Omental fat pad (tissue), 4 donors: ENCODE measurements around the gene PRRT4. TPM values are rescaled to one million over a fixed set of nuclear protein-coding genes. Genes with fewer than 3 reads are reported as not detected.

Experiments
- ATAC-seq: fragments of 150-250 bp; one replicate; pipeline ENCODE4 v1.9.1; 2016; ENCODE audit warnings: mild to moderate bottlenecking, moderate library complexity; ENCODE audit not compliant: low FRiP score
- DNase-seq: peaks from one replicate; pipeline ENCODE4 v3.0.0-alpha.2; 2019; ENCODE audit warnings: low spot score
- total RNA-seq, 4 donors: library from RNA; depleted of rRNA; stranded (reverse); fragments of >200 nt; gene quantifications; one replicate each; pipeline ENCODE4 v1.1.0, GENCODE V29; 2016
- TF ChIP-seq, protein P1 (sequence below), 3 donors: fragments of 450-650 bp; IDR thresholded peaks; one replicate each; pipeline ENCODE4 v1.5.1; 2016 to 2017; ENCODE audit warnings: antibody characterized with exemption in 3 of 3, mild to moderate bottlenecking in 3 of 3, moderate library complexity in 2 of 3

Gene PRRT4
- total RNA-seq: 10 to 100 TPM in 1 of 4 donors, 1 to 10 TPM in 3; 3.5 to 21.1 (median 5.8) TPM

DNA sequence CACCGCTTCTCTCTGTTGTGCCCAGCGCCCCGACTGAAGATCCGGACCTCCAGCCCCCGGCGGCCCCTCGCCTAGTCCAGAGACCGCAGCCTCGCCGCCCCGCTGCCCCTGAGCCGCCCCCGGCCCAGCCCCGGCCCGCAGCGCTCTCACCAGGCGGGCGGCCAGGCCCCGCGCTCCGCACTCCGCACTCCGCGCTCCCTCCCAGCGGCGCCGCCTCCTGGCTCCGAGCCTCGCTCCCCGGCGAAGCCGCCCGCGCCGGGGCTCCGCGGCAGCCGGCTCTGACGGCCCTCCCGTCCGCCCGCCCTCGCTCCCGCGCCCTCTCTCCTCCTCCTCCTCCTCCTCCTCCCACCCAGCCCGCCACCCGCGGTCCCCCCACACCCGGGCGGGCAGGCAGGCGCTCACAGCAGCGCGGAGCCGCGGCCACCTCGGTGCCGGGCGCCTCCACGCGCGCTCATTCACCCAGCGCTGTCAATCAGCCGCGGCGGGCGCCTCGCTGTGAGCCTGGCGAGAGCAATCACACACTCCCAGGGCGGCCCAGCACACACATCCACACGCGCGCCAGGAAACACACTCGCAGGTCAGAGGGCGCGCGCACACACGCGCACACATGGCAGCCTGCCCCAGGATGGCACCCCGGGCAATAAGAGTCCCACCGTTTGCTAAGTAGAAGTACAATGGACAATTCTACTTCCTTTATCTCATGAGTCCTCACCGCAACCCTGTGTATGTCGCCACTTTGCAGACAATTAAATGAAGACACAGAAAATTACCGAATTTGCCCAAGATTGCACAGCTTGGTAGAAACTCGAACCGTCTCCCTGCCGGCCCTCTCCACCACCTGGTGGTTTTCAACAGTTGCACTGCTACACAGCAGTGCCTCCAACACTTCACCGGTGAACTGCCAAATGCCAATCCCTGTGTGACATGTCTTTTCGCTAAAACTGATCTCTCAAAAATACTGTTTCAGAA lies at the start of gene PRRT4:
Gene PRRT4, minus strand, starts transcription at position 280 of the 969 bp plus-strand sequence.
- DNase-seq: no peak
- TF ChIP-seq, protein P1, sequence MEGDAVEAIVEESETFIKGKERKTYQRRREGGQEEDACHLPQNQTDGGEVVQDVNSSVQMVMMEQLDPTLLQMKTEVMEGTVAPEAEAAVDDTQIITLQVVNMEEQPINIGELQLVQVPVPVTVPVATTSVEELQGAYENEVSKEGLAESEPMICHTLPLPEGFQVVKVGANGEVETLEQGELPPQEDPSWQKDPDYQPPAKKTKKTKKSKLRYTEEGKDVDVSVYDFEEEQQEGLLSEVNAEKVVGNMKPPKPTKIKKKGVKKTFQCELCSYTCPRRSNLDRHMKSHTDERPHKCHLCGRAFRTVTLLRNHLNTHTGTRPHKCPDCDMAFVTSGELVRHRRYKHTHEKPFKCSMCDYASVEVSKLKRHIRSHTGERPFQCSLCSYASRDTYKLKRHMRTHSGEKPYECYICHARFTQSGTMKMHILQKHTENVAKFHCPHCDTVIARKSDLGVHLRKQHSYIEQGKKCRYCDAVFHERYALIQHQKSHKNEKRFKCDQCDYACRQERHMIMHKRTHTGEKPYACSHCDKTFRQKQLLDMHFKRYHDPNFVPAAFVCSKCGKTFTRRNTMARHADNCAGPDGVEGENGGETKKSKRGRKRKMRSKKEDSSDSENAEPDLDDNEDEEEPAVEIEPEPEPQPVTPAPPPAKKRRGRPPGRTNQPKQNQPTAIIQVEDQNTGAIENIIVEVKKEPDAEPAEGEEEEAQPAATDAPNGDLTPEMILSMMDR (IDR thresholded peaks at IDR 0.05): no peak
- ATAC-seq: peak; percentile 87

GRCh38 chr7:128410451-128410753 lies 48.9 kb upstream of the PRRT4 start:
- TF ChIP-seq, protein P1 (IDR thresholded peaks at IDR 0.05): no peak
- DNase-seq (no peak), ATAC-seq (no peak)

DNA sequence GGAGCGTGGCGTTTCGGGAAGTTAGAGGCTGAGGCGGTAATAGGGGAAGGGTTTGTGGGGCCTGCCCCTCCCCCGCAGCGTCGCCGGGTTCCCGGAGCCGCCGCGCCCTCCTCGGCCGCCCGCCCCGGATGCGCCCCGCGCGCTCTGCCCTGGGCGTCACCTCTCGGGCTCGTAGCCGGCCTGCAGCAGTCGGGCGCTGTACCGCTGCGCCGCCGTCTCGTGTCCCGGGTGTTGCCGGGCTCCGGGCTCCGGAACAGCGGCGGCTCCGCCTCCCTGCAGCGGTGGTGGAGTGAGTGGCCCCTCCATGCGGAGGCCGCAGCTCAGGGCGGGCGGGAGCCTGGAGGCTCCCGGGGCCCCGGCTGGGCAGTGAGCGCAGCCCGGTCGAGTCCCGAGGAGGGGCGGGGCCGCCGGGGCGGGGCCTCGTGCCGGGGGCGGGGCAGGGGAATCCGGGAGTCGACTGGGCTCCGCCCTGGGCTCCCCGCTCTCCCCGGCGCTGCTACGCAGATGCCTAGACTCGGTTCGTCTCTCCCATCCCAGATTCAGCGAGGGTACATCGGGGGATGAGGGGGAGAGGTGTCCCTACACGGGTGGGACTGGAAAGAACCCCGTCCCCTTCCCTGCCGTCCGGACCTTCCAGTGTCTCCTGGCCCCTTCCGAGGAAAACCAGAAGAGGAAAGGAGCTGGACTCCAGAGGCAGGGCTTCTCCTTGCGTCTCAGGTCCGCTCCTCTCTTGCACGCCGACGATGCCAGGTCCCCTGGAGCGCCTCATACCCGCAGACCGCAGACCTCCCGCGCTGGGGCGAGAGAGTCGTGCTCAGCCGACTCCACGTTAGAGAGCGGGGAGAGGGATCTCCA lies 48.3 kb upstream of the PRRT4 start, which contains the start of gene IMPDH1:
Gene IMPDH1, minus strand, starts transcription at position 387 of the 855 bp plus-strand sequence. Its CDS starts 81 bp downstream, at position 306.
- peak; percentile 95 for ATAC-seq
- TF ChIP-seq, protein P1 (IDR thresholded peaks at IDR 0.05): no peak
- DNase-seq: peak; percentile 73

DNA sequence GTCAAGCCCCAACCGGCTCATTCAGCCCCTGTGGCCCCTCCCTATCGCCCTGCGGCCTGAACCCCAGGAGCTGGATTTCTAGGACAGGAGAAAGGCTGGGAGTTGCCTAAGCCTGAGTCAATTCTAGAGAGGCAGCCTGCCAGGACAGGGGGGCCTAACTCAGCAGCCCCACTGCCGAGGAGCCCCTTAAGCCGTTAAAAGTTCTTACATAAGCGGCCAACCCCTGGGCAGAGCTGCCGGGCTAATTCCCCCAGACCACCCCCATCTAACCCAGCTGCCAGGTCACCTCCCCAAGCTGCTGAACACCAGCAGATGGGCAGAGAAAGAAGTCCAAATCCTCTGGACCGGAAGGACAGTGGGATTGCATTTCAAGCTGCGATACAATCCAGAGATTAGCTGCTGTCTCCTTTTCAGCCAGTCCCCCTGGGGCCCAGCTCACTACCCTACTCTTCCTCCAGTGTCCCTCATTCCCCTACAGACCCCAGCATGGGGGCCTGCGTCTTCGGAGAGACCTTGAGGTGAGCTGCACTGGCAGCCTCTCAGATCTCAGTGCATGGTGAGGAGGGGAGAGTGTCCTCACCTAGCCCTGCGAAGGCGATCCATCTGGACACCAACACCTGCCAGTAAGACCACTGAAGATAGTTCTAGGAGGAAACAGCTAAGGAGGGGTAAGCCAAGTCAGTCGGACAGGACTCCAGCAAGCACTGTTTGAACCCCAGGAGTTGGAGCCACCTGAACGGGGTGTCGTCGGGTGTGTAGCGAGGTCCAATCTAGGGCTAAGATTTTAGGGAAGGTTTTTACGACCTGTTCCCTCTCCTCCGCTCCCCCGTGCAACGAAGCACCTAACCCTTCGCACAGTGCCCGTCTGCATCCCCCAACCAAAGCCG lies 47.5 kb upstream of the PRRT4 start:
- no peak for ATAC-seq
- DNase-seq: peak; percentile 24
- TF ChIP-seq, protein P1 (IDR thresholded peaks at IDR 0.05): no peak

DNA sequence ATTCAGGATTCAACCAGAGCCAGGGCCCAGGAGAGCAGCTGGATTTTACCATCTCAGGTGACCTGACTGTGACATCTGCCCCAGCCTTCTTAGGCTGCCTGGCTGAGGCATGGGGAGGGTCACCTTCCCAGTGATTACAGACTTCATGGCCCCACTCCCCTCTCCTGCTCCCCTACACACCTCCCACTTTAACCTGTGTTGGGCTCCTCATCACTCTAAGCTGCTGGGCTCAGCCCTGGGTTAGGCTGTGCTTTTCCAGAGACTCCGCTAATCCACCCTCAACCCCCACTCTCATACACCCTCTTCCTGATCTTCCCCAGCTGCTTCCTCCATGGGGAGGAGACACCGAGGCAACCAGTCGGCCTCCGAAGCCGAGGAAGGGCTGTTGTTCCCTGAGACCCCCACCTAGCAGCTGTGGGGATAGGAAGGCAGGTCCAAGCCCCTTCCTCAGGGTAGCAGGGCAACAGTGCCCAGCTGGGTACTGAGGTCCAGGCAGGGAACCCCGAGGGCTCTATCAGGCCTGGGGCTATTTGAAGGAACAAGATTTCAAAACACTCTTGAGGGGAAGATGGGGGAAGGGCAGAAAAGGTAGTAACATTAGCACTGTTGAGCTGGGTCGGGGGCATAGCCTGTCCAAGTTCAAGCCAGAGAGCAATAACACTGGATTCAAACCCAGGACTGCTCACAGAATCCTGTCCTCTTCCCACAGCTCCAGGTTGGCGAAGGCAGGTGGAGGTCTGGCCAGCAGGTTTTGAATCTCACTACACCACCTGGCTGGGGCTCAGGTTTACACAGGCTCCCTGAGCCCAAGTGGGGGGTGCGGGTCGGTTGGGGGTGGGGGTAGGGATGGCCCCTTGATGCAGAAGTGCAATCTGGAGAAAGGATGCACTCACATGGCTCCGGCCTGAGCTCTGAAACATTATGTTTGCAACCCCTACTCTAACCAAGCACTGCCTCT lies 46.5 kb upstream of the PRRT4 start:
- DNase-seq (no peak), ATAC-seq (no peak)
- TF ChIP-seq, protein P1 (IDR thresholded peaks at IDR 0.05): no peak
